H9 (cell line): ENCODE results near the gene CABCOCO1. TPM values are rescaled to one million over a fixed set of nuclear protein-coding genes. Genes with fewer than 3 reads are reported as not detected.

Experiments used
- DNase-seq: peaks from one replicate; pipeline ENCODE4 v3.0.0-alpha.2; 2017
- H2AFZ ChIP-seq: one replicate; pipeline ENCODE4 v1.6.1; 2013; ENCODE audit warnings: mild to moderate bottlenecking, low read length, control low read depth, moderate library complexity
- H2AK5ac ChIP-seq: 2 replicates; pipeline ENCODE4 v1.6.1; 2013; ENCODE audit warnings: low read length, control low read depth, mixed read lengths; ENCODE audit not compliant: insufficient read length
- H2BK120ac ChIP-seq: one replicate; pipeline ENCODE4 v1.6.1; 2013; ENCODE audit warnings: low read depth, mild to moderate bottlenecking, low read length, control low read depth, inconsistent platforms; ENCODE audit not compliant: poor library complexity, severe bottlenecking
- H2BK12ac ChIP-seq: 2 replicates; pipeline ENCODE4 v1.6.1; 2013; ENCODE audit warnings: low read length, control low read depth, mixed read lengths, low read depth; ENCODE audit not compliant: insufficient read length
- H2BK15ac ChIP-seq: 2 replicates; pipeline ENCODE4 v1.6.1; 2013; ENCODE audit warnings: low read depth, low read length, control low read depth
- H2BK20ac ChIP-seq: one replicate; pipeline ENCODE4 v1.6.1; 2013; ENCODE audit warnings: low read depth, mild to moderate bottlenecking, low read length, control low read depth, inconsistent platforms; ENCODE audit not compliant: poor library complexity, severe bottlenecking
- H2BK5ac ChIP-seq: 2 replicates; pipeline ENCODE4 v1.6.1; 2013; ENCODE audit warnings: low read length, control low read depth, mixed read lengths; ENCODE audit not compliant: insufficient read length
- H3K14ac ChIP-seq: 2 replicates; pipeline ENCODE4 v1.6.1; 2013; ENCODE audit warnings: low read length, control low read depth; ENCODE audit not compliant: insufficient read depth
- H3K18ac ChIP-seq: 2 replicates; pipeline ENCODE4 v1.6.1; 2013; ENCODE audit warnings: low read depth, mild to moderate bottlenecking, mixed read lengths, low read length, control low read depth; ENCODE audit not compliant: insufficient read length
- H3K23ac ChIP-seq: 2 replicates; pipeline ENCODE4 v1.6.1; 2013; ENCODE audit warnings: low read length, control low read depth, mixed read lengths, low read depth; ENCODE audit not compliant: insufficient read length
- H3K23me2 ChIP-seq: 2 replicates; pipeline ENCODE4 v1.6.1; 2013; ENCODE audit warnings: low read depth, mild to moderate bottlenecking, mixed read lengths, low read length, control low read depth; ENCODE audit not compliant: insufficient read length, poor library complexity, severe bottlenecking
- H3K27ac ChIP-seq: 2 replicates; pipeline ENCODE4 v1.5.1; 2013; ENCODE audit warnings: low read length, control low read depth, mixed read lengths, low read depth; ENCODE audit not compliant: insufficient read length
- H3K27me3 ChIP-seq: 2 replicates; pipeline ENCODE4 v1.6.1; 2013; ENCODE audit warnings: low read length, control low read depth, inconsistent platforms; ENCODE audit not compliant: insufficient read depth
- H3K4ac ChIP-seq: 2 replicates; pipeline ENCODE4 v1.6.1; 2013; ENCODE audit warnings: low read depth, mild to moderate bottlenecking, control low read depth, inconsistent platforms, low read length, moderate library complexity
- H3K4me1 ChIP-seq: 2 replicates; pipeline ENCODE4 v1.6.1; 2013; ENCODE audit warnings: low read length, control low read depth, inconsistent platforms; ENCODE audit not compliant: insufficient read depth
- H3K4me2 ChIP-seq: 2 replicates; pipeline ENCODE4 v1.6.1; 2013; ENCODE audit warnings: low read length, control low read depth, mixed read lengths; ENCODE audit not compliant: insufficient read length, insufficient read depth
- H3K56ac ChIP-seq: 2 replicates; pipeline ENCODE4 v1.6.1; 2013; ENCODE audit warnings: low read depth, mild to moderate bottlenecking, mixed read lengths, low read length, control low read depth; ENCODE audit not compliant: insufficient read length
- H3K79me1 ChIP-seq: 2 replicates; pipeline ENCODE4 v1.6.1; 2013; ENCODE audit warnings: low read depth, mild to moderate bottlenecking, moderate library complexity, low read length, control low read depth, inconsistent platforms; ENCODE audit not compliant: insufficient read depth, poor library complexity, severe bottlenecking
- H3K79me2 ChIP-seq: 2 replicates; pipeline ENCODE4 v1.6.1; 2013; ENCODE audit warnings: low read length, control low read depth, inconsistent platforms; ENCODE audit not compliant: insufficient read depth
- H3K9ac ChIP-seq: 2 replicates; pipeline ENCODE4 v1.6.1; 2013; ENCODE audit warnings: low read length, control low read depth, mixed read lengths; ENCODE audit not compliant: insufficient read length; ENCODE audit errors: extremely low read depth
- H3K9me3 ChIP-seq: one replicate; pipeline ENCODE4 v1.6.1; 2013; ENCODE audit warnings: low read depth, low read length, inconsistent platforms; ENCODE audit not compliant: control insufficient read depth
- H3T11ph ChIP-seq: one replicate; pipeline ENCODE4 v1.6.1; 2013; ENCODE audit warnings: mild to moderate bottlenecking, low read length, control low read depth, inconsistent platforms
- H4K20me1 ChIP-seq: one replicate; pipeline ENCODE4 v1.6.1; 2013; ENCODE audit not compliant: control insufficient read depth, insufficient read length, insufficient read depth
- H4K5ac ChIP-seq: 2 replicates; pipeline ENCODE4 v1.6.1; 2013; ENCODE audit warnings: low read depth, mild to moderate bottlenecking, mixed read lengths, low read length, control low read depth; ENCODE audit not compliant: insufficient read length
- H4K8ac ChIP-seq: replicated peaks from 2 replicates; pipeline ENCODE4 v1.6.1; 2013; ENCODE audit warnings: low read length, control low read depth, mixed read lengths, low read depth; ENCODE audit not compliant: insufficient read length
- H4K91ac ChIP-seq: 2 replicates; pipeline ENCODE4 v1.6.1; 2013; ENCODE audit warnings: low read depth, mild to moderate bottlenecking, moderate library complexity, mixed read lengths, low read length, control low read depth; ENCODE audit not compliant: insufficient read length
- H3K27ac Mint-ChIP-seq, 3 experiments: 2 replicates in 2 of 3; 3 replicates in 1 of 3; pipeline ENCODE4 v1.8.0; 2020 to 2021; ENCODE audit warnings: mixed read lengths in 3 of 3, mild to moderate bottlenecking in 1 of 3, moderate library complexity in 1 of 3
- H3K27me3 Mint-ChIP-seq: 2 replicates; pipeline ENCODE4 v1.8.0; 2021; ENCODE audit warnings: low read depth, mild to moderate bottlenecking, moderate library complexity, mixed read lengths
- H3K36me3 Mint-ChIP-seq, 3 experiments: 2 replicates in 2 of 3; 3 replicates in 1 of 3; pipeline ENCODE4 v1.8.0; 2020 to 2021; ENCODE audit warnings: low read depth in 3 of 3, mixed read lengths in 3 of 3; ENCODE audit not compliant: insufficient read depth in 1 of 3
- H3K4me1 Mint-ChIP-seq, 2 experiments: 2 replicates each; pipeline ENCODE4 v1.8.0; 2020; ENCODE audit warnings: mixed read lengths in 2 of 2
- H3K4me3 Mint-ChIP-seq, 2 experiments: 2 replicates in 1 of 2; 3 replicates in 1 of 2; pipeline ENCODE4 v1.8.0; 2020 to 2021; ENCODE audit warnings: mild to moderate bottlenecking in 2 of 2, mixed read lengths in 2 of 2, moderate library complexity in 1 of 2
- H3K9me3 Mint-ChIP-seq, 2 experiments: 2 replicates in 1 of 2; 3 replicates in 1 of 2; pipeline ENCODE4 v1.8.0; 2020; ENCODE audit warnings: mild to moderate bottlenecking in 2 of 2, mixed read lengths in 2 of 2, moderate library complexity in 1 of 2
- CTCF ChIP-seq: fragments of 200-600 bp; sonication (generic); conservative IDR thresholded peaks from 3 replicates; pipeline ENCODE4 v1.8.0; 2021; ENCODE audit warnings: antibody characterized with exemption, mild to moderate bottlenecking
- WGBS: extraction: QIAGEN DNeasy Blood & Tissue Kit; methylation state at CpG from one replicate; pipeline ENCODE4 v1.1.7; 2013; ENCODE audit warnings: missing lambda C conversion rate, low lambda C conversion rate, mixed read lengths; ENCODE audit not compliant: insufficient read length; ENCODE audit errors: extremely low coverage; 5-methylcytosine and 5-hydroxymethylcytosine counted together
- total RNA-seq: library from RNA; stranded (reverse); gene quantifications from 2 replicates; pipeline ENCODE4 v1.2.1, GENCODE V29; 2021

CABCOCO1 gene
- total RNA-seq, 1 experiment from 2014 or later = not detected

DNA sequence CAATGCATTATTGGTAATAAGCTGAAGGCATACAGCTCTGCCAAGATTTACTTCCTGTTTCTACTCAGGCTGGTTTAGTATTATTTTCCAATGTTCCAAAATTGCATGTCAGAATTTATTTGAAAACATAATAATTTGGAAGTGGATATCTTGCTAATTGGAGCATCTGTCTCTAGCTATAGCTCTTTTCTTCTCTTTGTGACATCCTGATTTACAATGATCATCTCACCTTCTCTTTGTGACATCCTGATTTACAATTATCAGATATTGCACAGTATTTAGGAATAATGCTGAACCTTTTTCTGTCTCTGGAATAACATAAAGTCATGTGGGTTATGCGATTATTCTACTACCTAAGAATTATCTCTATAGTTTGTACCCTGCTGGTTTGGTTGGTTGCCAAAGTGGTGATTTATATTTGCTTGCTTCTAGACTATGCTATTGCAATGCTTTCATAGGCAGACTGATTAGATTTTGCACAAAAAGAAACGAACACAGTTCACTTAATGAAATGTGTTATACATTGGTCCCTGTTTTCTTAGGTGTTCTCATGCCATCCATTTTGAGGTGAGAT lies 44.3 kb upstream of the CABCOCO1 start:
- Mint-ChIP-seq H3K36me3 (no peaks in the 10 kb centered on the region), H3K4me1 (no peaks in the 10 kb centered on the region; a peak in 1 of 4 replicates), H3K27ac (no peak overlapping the region), H3K4me3 (no peak overlapping the region), H3K9me3 (no peaks in the 10 kb centered on the region), H3K27me3 (no peaks in the 10 kb centered on the region)
- no peak overlapping the region for H3K56ac ChIP-seq
- H3K79me2 ChIP-seq = no peaks in the 10 kb centered on the region
- no peak for DNase-seq
- H2BK12ac ChIP-seq = no peak overlapping the region
- H2BK15ac ChIP-seq = no peak overlapping the region
- TF ChIP-seq CTCF = no peak
- no peak overlapping the region for H3K9ac ChIP-seq
- H3K18ac ChIP-seq = no peak overlapping the region
- no peak overlapping the region for H4K91ac ChIP-seq
- no peaks in the 10 kb centered on the region for H3K27me3 ChIP-seq
- H2AK5ac ChIP-seq = no peak overlapping the region
- no peak overlapping the region for H3K4me2 ChIP-seq
- no peak overlapping the region for H3T11ph ChIP-seq
- H2AFZ ChIP-seq = no peak overlapping the region
- no peaks in the 10 kb centered on the region for H4K20me1 ChIP-seq
- no peak overlapping the region for H4K8ac ChIP-seq
- H3K4ac ChIP-seq = no peak overlapping the region
- no CpG with 5 or more reads among the region's 2 CpGs for WGBS
- H2BK120ac ChIP-seq = no peak overlapping the region
- H3K23me2 ChIP-seq = no peaks in the 10 kb centered on the region
- no peak overlapping the region for H2BK20ac ChIP-seq
- no peaks in the 10 kb centered on the region for H3K9me3 ChIP-seq
- H3K79me1 ChIP-seq = no peaks in the 10 kb centered on the region
- H3K14ac ChIP-seq = no peak overlapping the region
- no peak overlapping the region for H3K27ac ChIP-seq
- no peak overlapping the region for H2BK5ac ChIP-seq
- H3K4me1 ChIP-seq = no peaks in the 10 kb centered on the region
- no peak overlapping the region for H4K5ac ChIP-seq
- no peak overlapping the region for H3K23ac ChIP-seq
